HL-60/S4 (cell line): ENCODE results near the gene IER5L.
"Not testable (repeated sequence)": the region's sequence is repeated elsewhere in the genome, so short reads cannot be mapped to it uniquely, and the experiment has no call there.

Experiments used
- in situ Hi-C: fragments of 300-500 bp; cut with MboI; formaldehyde crosslinking; loops from 2 replicates; pipeline ENCODE4 v1.14.3; 2022; ENCODE audit warnings: low sequenced_read_pairs

The IER5L gene

GRCh38 chr9:129203556-129203909 lies 25.5 kb upstream of the IER5L start:
- in situ Hi-C loops = no loop called here

- in situ Hi-C loops = no loop called here
Measured at GRCh38 chr9:129202613-129203555, 24.8 kb upstream of the IER5L start.

- in situ Hi-C loops = no loop called here
Measured at GRCh38 chr9:129201866-129202265, 23.8 kb upstream of the IER5L start.

- in situ Hi-C loops = no loop called here
Measured at GRCh38 chr9:129201289-129201688, 23.2 kb upstream of the IER5L start.

- in situ Hi-C loops = no loop called here
Measured at GRCh38 chr9:129200255-129200654, 22.2 kb upstream of the IER5L start.

GRCh38 chr9:129199044-129199435 lies 21.0 kb upstream of the IER5L start:
- in situ Hi-C loops = no loop called here

- in situ Hi-C loops = no loop called here
Measured at GRCh38 chr9:129198319-129199043, 20.4 kb upstream of the IER5L start.

GRCh38 chr9:129197978-129198318 lies 19.9 kb upstream of the IER5L start:
- in situ Hi-C loops = no loop called here

- in situ Hi-C loops = not testable (repeated sequence)
Measured at GRCh38 chr9:129197045-129197444, 19.0 kb upstream of the IER5L start.

GRCh38 chr9:129195606-129196005 lies 17.5 kb upstream of the IER5L start:
- in situ Hi-C loops = no loop called here

GRCh38 chr9:129194221-129194620 lies 16.2 kb upstream of the IER5L start:
- in situ Hi-C loops = no loop called here

- in situ Hi-C loops = no loop called here
Measured at GRCh38 chr9:129193655-129194054, 15.6 kb upstream of the IER5L start.

- in situ Hi-C loops = no loop called here
Measured at GRCh38 chr9:129191234-129191633, 13.2 kb upstream of the IER5L start.

GRCh38 chr9:129189971-129190370 lies 11.9 kb upstream of the IER5L start:
- in situ Hi-C loops = not testable (repeated sequence)

GRCh38 chr9:129187042-129187441 lies 9.0 kb upstream of the IER5L start:
- in situ Hi-C loops = no loop called here

GRCh38 chr9:129185991-129186390 lies 7.9 kb upstream of the IER5L start:
- in situ Hi-C loops = no loop called here

- in situ Hi-C loops = no loop called here
Measured at GRCh38 chr9:129185402-129185801, 7.3 kb upstream of the IER5L start.

GRCh38 chr9:129184596-129185122 lies 6.6 kb upstream of the IER5L start:
- in situ Hi-C loops = loop anchor here (5.0 kb wide), 1 partner anchor 353 kb away; no protein-coding TSS in a partner anchor

GRCh38 chr9:129184219-129184524 lies 6.1 kb upstream of the IER5L start:
- in situ Hi-C loops = loop anchor here (5.0 kb wide), 1 partner anchor 353 kb away; no protein-coding TSS in a partner anchor

GRCh38 chr9:129183495-129184218 lies 5.6 kb upstream of the IER5L start:
- in situ Hi-C loops = loop anchor here (5.0 kb wide), 1 partner anchor 354 kb away; no protein-coding TSS in a partner anchor
